Spleen (tissue), 7 donors: Measurements from ENCODE around the gene FPGS.

Source experiments
- CTCF ChIP-seq, 11 experiments: fragments of 200-600 bp in 7 of 11; fragments of 450-650 bp in 4 of 11; sonication (generic) in 4 of 11; IDR thresholded peaks in 8 of 11; conservative IDR thresholded peaks in 3 of 11; 1 replicate in 7 of 11; 2 replicates in 4 of 11; pipeline versions ENCODE4 v1.4.0 to v1.8.0; 2016 to 2021; ENCODE audit warnings: antibody characterized with exemption in 11 of 11, inconsistent platforms in 4 of 11, mild to moderate bottlenecking in 1 of 11
- POLR2A ChIP-seq, 3 donors: fragments of 450-650 bp; IDR thresholded peaks; one replicate each; pipeline ENCODE4 v1.5.1; 2017; ENCODE audit warnings: antibody characterized with exemption in 3 of 3, mild to moderate bottlenecking in 1 of 3
- POLR2AphosphoS5 ChIP-seq, 3 donors: sonication (generic); formaldehyde crosslinking; IDR thresholded peaks; one replicate each; pipeline ENCODE4 v1.5.1; 2017; ENCODE audit warnings: antibody characterized with exemption in 3 of 3
- donor health status: DM: no; HTN: no; CAD: no; lungs with moderate emphysema.
- donor health status: DM: no; HTN: no; CAD: no.
- donor health status: DM: no; HTN: no; CAD: no.

GRCh38 chr9:127846443-127847177 lies 43.9 kb downstream of the FPGS start:
- TF ChIP-seq POLR2A (IDR thresholded peaks at IDR 0.05) (no peak), CTCF (IDR thresholded peaks at IDR 0.05 in 8 of 11, conservative IDR thresholded peaks at IDR 0.05 in 3 of 11) (peak in 1 of 11 experiments; percentile 7), POLR2AphosphoS5 (IDR thresholded peaks at IDR 0.05) (peak; percentile 16 to 73 (median 53))
